Right lobe of liver (tissue), 6 donors: ENCODE measurements around the gene IL17RB. TPM values are rescaled to one million over a fixed set of nuclear protein-coding genes. Genes with fewer than 3 reads are reported as not detected.

ENCODE experiments used
- ATAC-seq, 4 donors: fragments of 200-7000 bp; cut with Tn5 transposase; one replicate each; pipeline ENCODE4 v1.9.1; 2020; ENCODE audit warnings: mild to moderate bottlenecking in 4 of 4, moderate library complexity in 4 of 4
- DNase-seq, 3 donors: peaks; one replicate each; pipeline ENCODE4 v3.0.0-alpha.2; 2020
- H3K27ac ChIP-seq, 3 donors: fragments of 200-600 bp; one replicate each; pipeline ENCODE4 v1.8.0; 2022
- H3K27me3 ChIP-seq, 2 donors: fragments of 200-600 bp; one replicate each; pipeline ENCODE4 v1.8.0; 2022
- H3K36me3 ChIP-seq, 4 donors: fragments of 200-600 bp; sonication (generic) in 1 of 4; one replicate each; pipeline versions ENCODE4 v1.5.1 to v1.8.0; 2017 to 2022; ENCODE audit warnings: control low read depth in 1 of 4
- H3K4me1 ChIP-seq, 4 donors: fragments of 200-600 bp; sonication (generic) in 1 of 4; one replicate each; pipeline versions ENCODE4 v1.5.1 to v1.8.0; 2017 to 2022; ENCODE audit warnings: control low read depth in 1 of 4
- H3K4me3 ChIP-seq, 3 donors: fragments of 200-600 bp; one replicate each; pipeline ENCODE4 v1.8.0; 2022
- H3K9me3 ChIP-seq, 4 donors: fragments of 200-600 bp; sonication (generic) in 1 of 4; one replicate each; pipeline versions ENCODE4 v1.5.1 to v1.8.0; 2017 to 2022; ENCODE audit warnings: control low read depth in 1 of 4
- CTCF ChIP-seq, 4 donors: fragments of 200-600 bp in 3 of 4; fragments of 450-650 bp in 1 of 4; IDR thresholded peaks; one replicate each; pipeline versions ENCODE4 v1.5.1 to v1.8.0; 2016 to 2022; ENCODE audit warnings: antibody characterized with exemption in 4 of 4, mild to moderate bottlenecking in 2 of 4
- POLR2A ChIP-seq: fragments of 450-650 bp; IDR thresholded peaks from one replicate; pipeline ENCODE4 v1.6.1; 2017; ENCODE audit warnings: antibody characterized with exemption, mild to moderate bottlenecking
- WGBS: methylation state at CpG from one replicate; pipeline ENCODE4 v1.1.6; 2018; ENCODE audit warnings: low coverage, low lambda C conversion rate; ENCODE audit not compliant: insufficient coverage; ENCODE audit errors: missing lambda C conversion rate; 5-methylcytosine and 5-hydroxymethylcytosine counted together
- intact Hi-C, 2 donors: fragments of 100-400 bp; cut with DNase I; formaldehyde crosslinking; loops; one replicate each; pipeline versions ENCODE4 v1.11.2 to v1.14.1; 2022
- total RNA-seq, 6 experiments: library from RNA; depleted of rRNA in 2 of 6; stranded (reverse); fragments of >200 nt in 2 of 6; fragmentation: NEBNext Ultra II Directional in 3 of 6; extraction: Animal tissue kit (Norgen Biotek cat#: 25700) in 3 of 6; gene quantifications; one replicate each; pipeline versions ENCODE4 v1.1.0 to v1.2.4, GENCODE V29; 2016 to 2023
- donor health status: DM: no; HTN: yes; CAD: no.
- donor health status: DM: no; HTN: no; CAD: no.
- donor health status: DM: no; HTN: no; CAD: no.
- donor health status: DM: no; HTN: yes; CAD: no.
- donor health status: DM: no; HTN: yes; CAD: no.

Gene IL17RB
- total RNA-seq, 6 experiments from 2014 or later, result 19.8 to 30.2 (median 27.3) TPM

GRCh38 chr3:53863145-53863544 is 16.8 kb downstream of the IL17RB start:
- H3K4me3 ChIP-seq, result no peak overlapping the region
- H3K36me3 ChIP-seq, result peaks cover 0 to 51% (median 16%) of the 10 kb centered on the region in 4 donors
- ATAC-seq (no peak), DNase-seq (no peak)
- H3K9me3 ChIP-seq, result no peaks in the 10 kb centered on the region
- TF ChIP-seq POLR2A (no peak), CTCF (IDR thresholded peaks at IDR 0.05) (no peak)
- 42% methylated on average over 1 of the region's 1 CpG for WGBS
- no peak overlapping the region for H3K27ac ChIP-seq
- intact Hi-C loops, result no loop called here
- peaks cover 0 to 17% (median 3%) of the 10 kb centered on the region in 4 donors for H3K4me1 ChIP-seq
- no peaks in the 10 kb centered on the region for H3K27me3 ChIP-seq

GRCh38 chr3:53865732-53866499 is 19.5 kb downstream of the IL17RB start:
- DNase-seq (no peak), ATAC-seq (peak in 1 of 4 donors; percentile 21)
- Histone ChIP-seq H3K27me3 (no peaks in the 10 kb centered on the region), H3K9me3 (no peaks in the 10 kb centered on the region), H3K27ac (no peak overlapping the region), H3K4me3 (no peak overlapping the region), H3K36me3 (peaks cover 0 to 66% (median 19%) of the 10 kb centered on the region in 4 donors), H3K4me1 (peaks cover 0 to 10% (median 0%) of the 10 kb centered on the region in 4 donors)
- TF ChIP-seq POLR2A (no peak), CTCF (IDR thresholded peaks at IDR 0.05) (no peak)
- intact Hi-C loops, result no loop called here
- 87% methylated on average over 4 of the region's 5 CpGs for WGBS

- no peak for ATAC-seq
Measured at GRCh38 chr3:53880396-53881345, 34.3 kb downstream of the IL17RB start.

More at GRCh38 chr3:53880396-53881345, 34.3 kb downstream of the IL17RB start:
- H3K9me3 ChIP-seq, result no peaks in the 10 kb centered on the region
- 59% methylated on average over 10 of the region's 10 CpGs for WGBS
- intact Hi-C loops, result no loop called here
- peaks cover 0 to 13% (median 0%) of the 10 kb centered on the region in 4 donors for H3K4me1 ChIP-seq
- no peak for DNase-seq
- H3K27ac ChIP-seq, result no peak overlapping the region
- H3K4me3 ChIP-seq, result peak overlapping the region; percentile 79 to 90 (median 81)
- TF ChIP-seq CTCF (IDR thresholded peaks at IDR 0.05) (no peak), POLR2A (no peak)
- no peaks in the 10 kb centered on the region for H3K27me3 ChIP-seq
- H3K36me3 ChIP-seq, result peaks cover 0 to 60% (median 38%) of the 10 kb centered on the region in 4 donors
